Hepatocyte (in vitro differentiated cells): Measurements from ENCODE around the gene OXSR1.

ENCODE experiments used
- EZH2 ChIP-seq: fragments of 200-600 bp; sonication (generic); IDR thresholded peaks from 2 replicates; pipeline ENCODE4 v1.6.1; 2016; ENCODE audit warnings: antibody characterized with exemption, mild to moderate bottlenecking, borderline replicate concordance
- TF ChIP-seq, protein P1 (sequence below): fragments of 200-600 bp; sonication (generic); IDR thresholded peaks from 2 replicates; pipeline ENCODE4 v1.5.1; 2016; ENCODE audit warnings: antibody characterized with exemption, mild to moderate bottlenecking; ENCODE audit not compliant: poor library complexity

DNA sequence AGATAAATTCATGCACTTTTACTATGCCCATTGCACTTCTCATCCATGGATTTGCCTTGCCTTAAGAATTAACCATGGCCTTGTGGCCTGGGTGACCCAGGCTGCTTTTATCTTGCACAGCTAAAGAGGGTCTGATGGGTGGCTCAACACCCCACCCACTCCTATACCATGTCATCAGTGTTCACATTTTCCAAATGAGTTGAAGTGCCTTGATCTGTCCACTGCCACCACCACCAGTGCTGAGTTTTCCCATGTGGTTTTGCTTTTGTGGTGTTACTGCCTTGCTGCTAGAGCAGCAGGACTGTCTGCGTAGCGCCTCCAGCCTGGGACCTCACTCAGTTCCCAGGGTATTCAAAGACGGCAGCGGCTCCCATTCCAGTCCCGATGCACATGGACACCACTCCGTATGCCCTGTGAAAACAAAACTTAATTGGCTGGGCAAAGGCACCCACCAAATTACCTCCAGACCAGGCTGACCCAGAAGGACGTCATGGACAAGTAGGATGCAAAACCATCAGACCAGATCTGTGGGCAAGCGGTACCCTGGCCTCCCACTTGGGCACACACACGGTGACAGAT, 42.5 kb upstream of the OXSR1 start:
- TF ChIP-seq, protein P1, sequence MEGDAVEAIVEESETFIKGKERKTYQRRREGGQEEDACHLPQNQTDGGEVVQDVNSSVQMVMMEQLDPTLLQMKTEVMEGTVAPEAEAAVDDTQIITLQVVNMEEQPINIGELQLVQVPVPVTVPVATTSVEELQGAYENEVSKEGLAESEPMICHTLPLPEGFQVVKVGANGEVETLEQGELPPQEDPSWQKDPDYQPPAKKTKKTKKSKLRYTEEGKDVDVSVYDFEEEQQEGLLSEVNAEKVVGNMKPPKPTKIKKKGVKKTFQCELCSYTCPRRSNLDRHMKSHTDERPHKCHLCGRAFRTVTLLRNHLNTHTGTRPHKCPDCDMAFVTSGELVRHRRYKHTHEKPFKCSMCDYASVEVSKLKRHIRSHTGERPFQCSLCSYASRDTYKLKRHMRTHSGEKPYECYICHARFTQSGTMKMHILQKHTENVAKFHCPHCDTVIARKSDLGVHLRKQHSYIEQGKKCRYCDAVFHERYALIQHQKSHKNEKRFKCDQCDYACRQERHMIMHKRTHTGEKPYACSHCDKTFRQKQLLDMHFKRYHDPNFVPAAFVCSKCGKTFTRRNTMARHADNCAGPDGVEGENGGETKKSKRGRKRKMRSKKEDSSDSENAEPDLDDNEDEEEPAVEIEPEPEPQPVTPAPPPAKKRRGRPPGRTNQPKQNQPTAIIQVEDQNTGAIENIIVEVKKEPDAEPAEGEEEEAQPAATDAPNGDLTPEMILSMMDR = no peak
- TF ChIP-seq EZH2 = no peak
